Neural cell (in vitro differentiated cells): Measurements from ENCODE around the gene AK2. TPM values are rescaled to one million over a fixed set of nuclear protein-coding genes. Genes with fewer than 3 reads are reported as not detected.

Experiments
- H2AFZ ChIP-seq: fragments of 200-600, 300-800 bp; sonication (generic), shearing (Covaris generic); 2 replicates; pipeline ENCODE4 v1.6.0; 2014; ENCODE audit warnings: low read depth, mild to moderate bottlenecking, antibody characterized with exemption, low read length, moderate library complexity
- H3F3A ChIP-seq: fragments of 200-600 bp; shearing (Covaris generic); 2 replicates; pipeline ENCODE4 v1.6.1; 2016; ENCODE audit warnings: mild to moderate bottlenecking, moderate library complexity, mixed read lengths, antibody characterized with exemption, low read length; ENCODE audit not compliant: insufficient read depth, poor library complexity, severe bottlenecking
- H3K27ac ChIP-seq: fragments of 200-600, 300-800 bp; sonication (generic), shearing (Covaris generic); 2 replicates; pipeline ENCODE4 v1.5.1; 2014; ENCODE audit warnings: mild to moderate bottlenecking, low read length, moderate library complexity
- H3K27me3 ChIP-seq: fragments of 300-800, 200-600 bp; sonication (generic), shearing (Covaris generic); 2 replicates; pipeline ENCODE4 v1.6.0; 2014; ENCODE audit warnings: mild to moderate bottlenecking, low read depth, low read length, moderate library complexity; ENCODE audit not compliant: insufficient read depth
- H3K36me3 ChIP-seq: fragments of 300-800, 200-600 bp; sonication (generic), shearing (Covaris generic); 2 replicates; pipeline ENCODE4 v1.5.1; 2014; ENCODE audit warnings: mild to moderate bottlenecking, antibody characterized with exemption, low read length, moderate library complexity; ENCODE audit not compliant: insufficient read depth
- H3K4me2 ChIP-seq: fragments of 300-800, 200-600 bp; sonication (generic), shearing (Covaris generic); 2 replicates; pipeline ENCODE4 v1.6.0; 2014; ENCODE audit warnings: mild to moderate bottlenecking, low read length
- H3K4me3 ChIP-seq: fragments of 300-800, 200-600 bp; sonication (generic), shearing (Covaris generic); 2 replicates; pipeline ENCODE4 v1.5.1; 2014; ENCODE audit warnings: mild to moderate bottlenecking, low read length, moderate library complexity
- H3K79me2 ChIP-seq: fragments of 200-600 bp; shearing (Covaris generic); replicated peaks from 2 replicates; pipeline ENCODE4 v1.6.0; 2014; ENCODE audit warnings: mild to moderate bottlenecking, low read length, moderate library complexity; ENCODE audit not compliant: insufficient read depth
- H3K9ac ChIP-seq: fragments of 300-800, 200-600 bp; sonication (generic), shearing (Covaris generic); 2 replicates; pipeline ENCODE4 v1.6.1; 2016; ENCODE audit warnings: mild to moderate bottlenecking, low read length, mixed read lengths
- H3K9me2 ChIP-seq: fragments of 200-600 bp; shearing (Covaris generic); 2 replicates; pipeline ENCODE4 v1.6.1; 2016; ENCODE audit warnings: mild to moderate bottlenecking, low read length, mixed read lengths; ENCODE audit not compliant: insufficient read depth
- H3K9me3 ChIP-seq: fragments of 200-600, 300-800 bp; sonication (generic), shearing (Covaris generic); 2 replicates; pipeline ENCODE4 v1.6.1; 2016; ENCODE audit warnings: mild to moderate bottlenecking, mixed run types, low read length, moderate library complexity, mixed read lengths
- H4K20me1 ChIP-seq: fragments of 200-600 bp; shearing (Covaris generic); 2 replicates; pipeline ENCODE4 v1.6.1; 2016; ENCODE audit warnings: mild to moderate bottlenecking, mixed run types; ENCODE audit not compliant: insufficient read depth
- EP300 ChIP-seq: fragments of 450-650 bp; conservative IDR thresholded peaks from 2 replicates; pipeline ENCODE4 v1.6.1; 2014; ENCODE audit warnings: antibody characterized with exemption, mild to moderate bottlenecking, moderate library complexity; ENCODE audit not compliant: poor library complexity, severe bottlenecking
- EZH2 ChIP-seq: fragments of 200-600, 300-800 bp; shearing (Covaris generic), sonication (generic); IDR thresholded peaks from 2 replicates; pipeline ENCODE4 v1.6.1; 2014; ENCODE audit warnings: antibody characterized with exemption, low read length, borderline replicate concordance, mild to moderate bottlenecking; ENCODE audit not compliant: insufficient read depth, poor library complexity, severe bottlenecking
- MXI1 ChIP-seq: fragments of 450-650 bp; conservative IDR thresholded peaks from 2 replicates; pipeline ENCODE4 v1.6.1; 2014; ENCODE audit warnings: antibody characterized with exemption, mild to moderate bottlenecking; ENCODE audit not compliant: poor library complexity, severe bottlenecking
- POLR2AphosphoS5 ChIP-seq: IDR thresholded peaks from 2 replicates; pipeline ENCODE4 v1.6.1; 2012
- RAD21 ChIP-seq: fragments of 450-650 bp; conservative IDR thresholded peaks from 2 replicates; pipeline ENCODE4 v1.6.1; 2014; ENCODE audit warnings: antibody characterized with exemption, mild to moderate bottlenecking, moderate library complexity
- SMC3 ChIP-seq: fragments of 450-650 bp; conservative IDR thresholded peaks from 2 replicates; pipeline ENCODE4 v1.6.1; 2014; ENCODE audit warnings: antibody characterized with exemption, mild to moderate bottlenecking, moderate library complexity; ENCODE audit not compliant: poor library complexity
- TAF1 ChIP-seq: IDR thresholded peaks from 2 replicates; pipeline ENCODE4 v1.6.1; 2012; ENCODE audit warnings: low read depth
- polyA plus RNA-seq: library from polyadenylated mRNA; depleted of rRNA; stranded (reverse); fragments of >200 nt; gene quantifications from 2 replicates; pipeline ENCODE4 v1.2.3, GENCODE V29; 2014
- TF ChIP-seq, protein P1 (sequence below): fragments of 450-650 bp; IDR thresholded peaks from 2 replicates; pipeline ENCODE4 v1.5.1; 2014; ENCODE audit warnings: antibody characterized with exemption, mild to moderate bottlenecking, moderate library complexity; ENCODE audit not compliant: poor library complexity, severe bottlenecking
- TF ChIP-seq, protein P2 (sequence below): IDR thresholded peaks from 2 replicates; pipeline ENCODE4 v1.6.1; 2012; ENCODE audit warnings: borderline replicate concordance

Gene AK2
- polyA plus RNA-seq, 1 donor from 2014 or later: 107 TPM

DNA sequence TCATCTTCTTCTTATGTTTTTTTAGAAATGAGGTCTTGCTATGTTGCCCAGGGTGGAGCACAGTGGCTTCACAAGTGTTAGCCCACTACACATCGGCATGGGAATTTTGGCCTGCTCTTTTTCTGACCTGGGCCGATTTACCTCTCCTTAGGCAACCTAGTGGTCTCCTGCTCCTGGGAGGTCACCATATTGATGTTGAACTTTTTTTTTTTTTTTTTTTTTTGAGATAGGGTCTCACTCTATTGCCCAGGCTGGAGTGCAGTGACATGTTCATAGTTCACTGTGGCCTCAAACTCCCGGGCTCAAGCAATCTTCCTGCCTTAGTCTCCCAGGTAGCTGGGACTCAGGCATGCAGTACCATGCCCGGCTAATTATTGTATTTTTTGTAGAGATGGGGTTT is 7.5 kb downstream of the AK2 start:
- Histone ChIP-seq H3K9me2 (no peaks in the 10 kb centered on the region), H3K79me2 (peaks cover 3% of the 10 kb centered on the region), H2AFZ (no peak overlapping the region), H3K4me2 (no peak overlapping the region), H3K27ac (no peak overlapping the region), H3F3A (no peaks in the 10 kb centered on the region), H3K27me3 (no peaks in the 10 kb centered on the region), H3K9ac (no peak overlapping the region), H3K9me3 (no peaks in the 10 kb centered on the region), H4K20me1 (no peaks in the 10 kb centered on the region), H3K4me3 (no peak overlapping the region), H3K36me3 (no peaks in the 10 kb centered on the region)
- TF ChIP-seq POLR2AphosphoS5 (no peak), EZH2 (no peak), TAF1 (no peak), EP300 (no peak), MXI1 (no peak), RAD21 (no peak), SMC3 (no peak)
- TF ChIP-seq, protein P1, sequence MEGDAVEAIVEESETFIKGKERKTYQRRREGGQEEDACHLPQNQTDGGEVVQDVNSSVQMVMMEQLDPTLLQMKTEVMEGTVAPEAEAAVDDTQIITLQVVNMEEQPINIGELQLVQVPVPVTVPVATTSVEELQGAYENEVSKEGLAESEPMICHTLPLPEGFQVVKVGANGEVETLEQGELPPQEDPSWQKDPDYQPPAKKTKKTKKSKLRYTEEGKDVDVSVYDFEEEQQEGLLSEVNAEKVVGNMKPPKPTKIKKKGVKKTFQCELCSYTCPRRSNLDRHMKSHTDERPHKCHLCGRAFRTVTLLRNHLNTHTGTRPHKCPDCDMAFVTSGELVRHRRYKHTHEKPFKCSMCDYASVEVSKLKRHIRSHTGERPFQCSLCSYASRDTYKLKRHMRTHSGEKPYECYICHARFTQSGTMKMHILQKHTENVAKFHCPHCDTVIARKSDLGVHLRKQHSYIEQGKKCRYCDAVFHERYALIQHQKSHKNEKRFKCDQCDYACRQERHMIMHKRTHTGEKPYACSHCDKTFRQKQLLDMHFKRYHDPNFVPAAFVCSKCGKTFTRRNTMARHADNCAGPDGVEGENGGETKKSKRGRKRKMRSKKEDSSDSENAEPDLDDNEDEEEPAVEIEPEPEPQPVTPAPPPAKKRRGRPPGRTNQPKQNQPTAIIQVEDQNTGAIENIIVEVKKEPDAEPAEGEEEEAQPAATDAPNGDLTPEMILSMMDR: no peak
- TF ChIP-seq, protein P2, sequence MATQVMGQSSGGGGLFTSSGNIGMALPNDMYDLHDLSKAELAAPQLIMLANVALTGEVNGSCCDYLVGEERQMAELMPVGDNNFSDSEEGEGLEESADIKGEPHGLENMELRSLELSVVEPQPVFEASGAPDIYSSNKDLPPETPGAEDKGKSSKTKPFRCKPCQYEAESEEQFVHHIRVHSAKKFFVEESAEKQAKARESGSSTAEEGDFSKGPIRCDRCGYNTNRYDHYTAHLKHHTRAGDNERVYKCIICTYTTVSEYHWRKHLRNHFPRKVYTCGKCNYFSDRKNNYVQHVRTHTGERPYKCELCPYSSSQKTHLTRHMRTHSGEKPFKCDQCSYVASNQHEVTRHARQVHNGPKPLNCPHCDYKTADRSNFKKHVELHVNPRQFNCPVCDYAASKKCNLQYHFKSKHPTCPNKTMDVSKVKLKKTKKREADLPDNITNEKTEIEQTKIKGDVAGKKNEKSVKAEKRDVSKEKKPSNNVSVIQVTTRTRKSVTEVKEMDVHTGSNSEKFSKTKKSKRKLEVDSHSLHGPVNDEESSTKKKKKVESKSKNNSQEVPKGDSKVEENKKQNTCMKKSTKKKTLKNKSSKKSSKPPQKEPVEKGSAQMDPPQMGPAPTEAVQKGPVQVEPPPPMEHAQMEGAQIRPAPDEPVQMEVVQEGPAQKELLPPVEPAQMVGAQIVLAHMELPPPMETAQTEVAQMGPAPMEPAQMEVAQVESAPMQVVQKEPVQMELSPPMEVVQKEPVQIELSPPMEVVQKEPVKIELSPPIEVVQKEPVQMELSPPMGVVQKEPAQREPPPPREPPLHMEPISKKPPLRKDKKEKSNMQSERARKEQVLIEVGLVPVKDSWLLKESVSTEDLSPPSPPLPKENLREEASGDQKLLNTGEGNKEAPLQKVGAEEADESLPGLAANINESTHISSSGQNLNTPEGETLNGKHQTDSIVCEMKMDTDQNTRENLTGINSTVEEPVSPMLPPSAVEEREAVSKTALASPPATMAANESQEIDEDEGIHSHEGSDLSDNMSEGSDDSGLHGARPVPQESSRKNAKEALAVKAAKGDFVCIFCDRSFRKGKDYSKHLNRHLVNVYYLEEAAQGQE: no peak

DNA sequence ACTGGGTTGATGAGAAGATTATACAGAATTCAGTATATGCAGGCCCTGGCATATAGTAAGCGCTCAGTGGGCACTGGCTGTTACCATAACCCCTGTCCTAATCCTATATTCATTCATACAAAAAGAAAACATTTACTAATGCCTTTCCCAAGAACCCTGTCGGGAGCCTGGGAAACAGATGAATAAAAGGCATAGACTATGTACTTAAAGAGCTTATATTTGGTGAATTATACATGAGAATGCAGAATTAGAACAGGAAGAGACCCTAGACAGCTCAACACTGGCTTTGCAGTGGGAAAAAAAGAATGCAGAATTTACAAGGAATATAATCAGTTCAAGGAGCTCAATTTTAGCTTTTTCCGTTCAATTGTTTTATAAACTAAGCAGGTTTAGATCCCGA is 10.9 kb downstream of the AK2 start:
- Histone ChIP-seq H3K9me3 (no peaks in the 10 kb centered on the region), H4K20me1 (no peaks in the 10 kb centered on the region), H3K36me3 (no peaks in the 10 kb centered on the region), H3K27ac (no peak overlapping the region), H2AFZ (no peak overlapping the region), H3K27me3 (no peaks in the 10 kb centered on the region), H3F3A (no peaks in the 10 kb centered on the region), H3K9me2 (no peaks in the 10 kb centered on the region), H3K4me3 (no peak overlapping the region), H3K79me2 (no peaks in the 10 kb centered on the region), H3K9ac (no peak overlapping the region), H3K4me2 (no peak overlapping the region)
- TF ChIP-seq, protein P2: no peak
